ENCODE data around the gene SEPTIN8. TPM values are rescaled to one million over a fixed set of nuclear protein-coding genes. Genes with fewer than 3 reads are reported as not detected.

SEPTIN8 gene
- total RNA-seq, 4 donors from 2014 or later, result 31.6 to 46.4 (median 34.9) TPM

- Histone ChIP-seq H3K9me3 (no peaks in the 10 kb centered on the region), H3K4me3 (no peak overlapping the region), H3K36me3 (peaks cover 0 to 35% of the 10 kb centered on the region in 2 donors), H3K27ac (no peak overlapping the region), H3K4me1 (peaks cover 0 to 3% (median 0%) of the 10 kb centered on the region in 3 donors), H3K27me3 (no peaks in the 10 kb centered on the region)
- TF ChIP-seq POLR2AphosphoS5 (IDR thresholded peaks at IDR 0.05) (no peak), EP300 (IDR thresholded peaks at IDR 0.05) (no peak), CTCF (IDR thresholded peaks at IDR 0.05) (no peak), POLR2A (IDR thresholded peaks at IDR 0.05) (no peak)
- WGBS, 2 donors (ENCODE audit: low coverage in 1 of 2), result 89 to 95% methylated on average over 3 of the region's 4 CpGs
- ATAC-seq, result no peak
Observed at GRCh38 chr5:132754111-132754510, 22.9 kb downstream of the SEPTIN8 start.

- ATAC-seq, result no peak
- no peak overlapping the region for H3K4me3 ChIP-seq
- H3K4me1 ChIP-seq, result peaks cover 0 to 3% (median 0%) of the 10 kb centered on the region in 3 donors
- TF ChIP-seq EP300 (IDR thresholded peaks at IDR 0.05) (no peak), CTCF (IDR thresholded peaks at IDR 0.05) (no peak), POLR2AphosphoS5 (IDR thresholded peaks at IDR 0.05) (no peak), POLR2A (IDR thresholded peaks at IDR 0.05) (no peak)
- H3K27ac ChIP-seq, result no peak overlapping the region
- H3K9me3 ChIP-seq, result no peaks in the 10 kb centered on the region
- WGBS, 2 donors (ENCODE audit: low coverage in 1 of 2), result 54% methylated on average over 2 of the region's 2 CpGs; no CpG with 5 or more reads in 1 of the 2 donors
- peaks cover 0 to 28% of the 10 kb centered on the region in 2 donors for H3K36me3 ChIP-seq
- H3K27me3 ChIP-seq, result peaks cover 3% of the 10 kb centered on the region
Observed at GRCh38 chr5:132753135-132753987, 23.7 kb downstream of the SEPTIN8 start.

- peaks cover 0 to 3% (median 2%) of the 10 kb centered on the region in 3 donors for H3K4me1 ChIP-seq
- TF ChIP-seq EP300 (IDR thresholded peaks at IDR 0.05) (no peak), POLR2AphosphoS5 (IDR thresholded peaks at IDR 0.05) (no peak), POLR2A (IDR thresholded peaks at IDR 0.05) (no peak), CTCF (IDR thresholded peaks at IDR 0.05) (no peak)
Observed at GRCh38 chr5:132752581-132753125, 24.4 kb downstream of the SEPTIN8 start.

GRCh38 chr5:132751971-132752580, 25.0 kb downstream of the SEPTIN8 start:
- Histone ChIP-seq H3K4me1 (peaks cover 0 to 8% (median 7%) of the 10 kb centered on the region in 3 donors), H3K27ac (no peak overlapping the region), H3K9me3 (no peaks in the 10 kb centered on the region), H3K36me3 (peaks cover 0 to 15% of the 10 kb centered on the region in 2 donors), H3K4me3 (no peak overlapping the region), H3K27me3 (peaks cover 16% of the 10 kb centered on the region)
- ATAC-seq, result no peak
- TF ChIP-seq POLR2AphosphoS5 (IDR thresholded peaks at IDR 0.05), result no peak
- TF ChIP-seq CTCF (IDR thresholded peaks at IDR 0.05), result no peak
- TF ChIP-seq POLR2A (IDR thresholded peaks at IDR 0.05), result no peak
- no peak for TF ChIP-seq EP300 (IDR thresholded peaks at IDR 0.05)
- 100% methylated on average over 1 of the region's 5 CpGs; no CpG with 5 or more reads in 1 of the 2 donors for WGBS, 2 donors (ENCODE audit: low coverage in 1 of 2)

More at GRCh38 chr5:132752581-132753125, 24.4 kb downstream of the SEPTIN8 start:
- no peak for ATAC-seq
- Histone ChIP-seq H3K4me3 (no peak overlapping the region), H3K27ac (no peak overlapping the region), H3K36me3 (peaks cover 0 to 21% of the 10 kb centered on the region in 2 donors), H3K27me3 (peaks cover 10% of the 10 kb centered on the region), H3K9me3 (no peaks in the 10 kb centered on the region)
- 80 to 100% methylated on average over 1 of the region's 1 CpG for WGBS, 2 donors (ENCODE audit: low coverage in 1 of 2)
